HPDE6-E6E7 (cell line): ENCODE results near the gene SFXN2.

ENCODE experiments used
- DNase-seq: peaks from one replicate; pipeline ENCODE4 v3.0.0; 2011; ENCODE audit warnings: missing footprints; ENCODE audit errors: extremely low spot score

SFXN2 gene

DNA sequence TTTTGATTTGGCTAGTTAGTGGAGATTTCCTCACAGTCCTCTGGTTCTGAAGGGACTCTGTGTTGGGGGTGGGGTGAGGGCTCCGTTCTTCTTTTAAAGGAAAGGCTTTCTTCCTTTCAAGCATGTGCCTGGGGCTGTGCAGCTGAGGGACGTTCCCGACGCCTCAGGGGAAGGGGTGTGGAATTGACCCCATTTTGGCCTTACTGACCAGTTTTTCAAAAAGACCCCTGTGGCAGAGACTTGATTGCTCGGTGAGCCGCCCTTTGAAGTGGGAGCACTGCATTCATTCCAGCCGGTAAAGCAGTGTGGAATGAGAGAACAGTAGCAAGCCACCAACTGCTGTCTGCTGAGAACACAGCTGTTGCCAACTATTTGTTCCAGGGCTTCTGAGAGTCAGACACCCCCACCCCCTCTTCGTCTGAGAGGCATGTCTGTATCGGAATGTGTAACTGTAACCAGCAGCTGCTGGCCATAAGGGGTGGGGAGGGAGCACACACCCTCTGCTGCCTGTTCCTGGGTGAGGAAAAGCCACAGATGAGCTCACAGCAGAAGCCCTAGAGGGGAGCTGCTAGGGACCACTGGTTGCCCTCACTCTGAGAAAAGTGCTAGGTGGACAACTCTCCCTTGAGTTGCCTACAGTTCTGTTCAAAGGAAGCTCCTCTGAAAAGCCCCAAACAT lies 62.5 kb downstream of the SFXN2 start:
- DNase-seq: peak; percentile 88

DNA sequence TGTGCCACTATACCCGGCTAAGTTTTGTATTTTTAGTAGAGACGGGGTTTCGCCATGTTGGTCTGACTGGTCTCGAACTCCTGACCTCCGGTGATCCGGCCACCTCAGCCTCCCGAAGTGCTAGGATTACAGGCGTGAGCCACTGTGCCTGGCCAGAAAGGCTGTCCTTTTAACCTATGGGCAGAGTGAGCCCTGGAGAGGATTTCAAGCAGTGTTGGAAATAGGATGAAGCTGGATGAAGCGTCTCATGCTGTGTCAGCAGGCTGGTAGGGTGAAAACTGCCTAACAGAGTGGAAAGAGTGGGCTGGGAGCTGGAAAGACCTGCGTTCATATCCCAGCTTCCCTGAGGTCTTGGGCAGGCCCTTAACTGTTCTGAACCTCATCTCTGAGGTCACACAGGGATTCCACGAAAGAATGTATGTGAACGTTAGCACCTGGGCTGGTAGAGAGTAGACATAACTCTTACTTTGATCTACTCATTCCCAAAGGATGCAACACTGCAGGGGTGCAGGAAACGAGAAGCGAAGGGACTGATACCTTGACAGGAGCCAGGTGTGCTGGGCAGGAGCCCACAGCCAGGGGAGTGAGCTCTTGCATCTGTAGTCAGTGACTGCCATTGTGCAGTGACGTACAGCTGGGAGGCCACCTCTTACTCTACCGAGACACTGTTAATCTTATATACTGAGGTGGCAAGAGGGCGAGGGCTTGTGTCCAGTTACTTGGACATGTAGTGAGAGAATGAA lies 63.4 kb downstream of the SFXN2 start:
- DNase-seq: no peak

DNA sequence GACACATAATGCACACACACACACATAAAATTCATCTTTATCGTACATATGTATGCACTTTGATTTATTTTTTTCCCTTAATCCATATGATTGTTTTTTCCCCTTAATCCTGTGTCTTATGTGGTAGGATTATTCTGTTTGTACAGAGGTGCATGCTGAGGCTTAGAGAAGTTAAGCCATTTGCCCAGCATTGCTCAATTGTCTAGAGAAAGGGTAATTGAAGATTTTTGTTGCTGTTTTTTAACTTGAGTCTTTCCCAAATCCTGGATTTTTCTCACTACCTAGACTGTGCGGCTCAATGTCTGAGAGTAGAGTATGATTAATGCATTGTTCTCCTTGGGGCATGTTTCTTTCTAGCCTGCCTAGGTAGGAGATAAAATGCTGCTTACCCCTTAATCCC lies 64.3 kb downstream of the SFXN2 start:
- no peak for DNase-seq

DNA sequence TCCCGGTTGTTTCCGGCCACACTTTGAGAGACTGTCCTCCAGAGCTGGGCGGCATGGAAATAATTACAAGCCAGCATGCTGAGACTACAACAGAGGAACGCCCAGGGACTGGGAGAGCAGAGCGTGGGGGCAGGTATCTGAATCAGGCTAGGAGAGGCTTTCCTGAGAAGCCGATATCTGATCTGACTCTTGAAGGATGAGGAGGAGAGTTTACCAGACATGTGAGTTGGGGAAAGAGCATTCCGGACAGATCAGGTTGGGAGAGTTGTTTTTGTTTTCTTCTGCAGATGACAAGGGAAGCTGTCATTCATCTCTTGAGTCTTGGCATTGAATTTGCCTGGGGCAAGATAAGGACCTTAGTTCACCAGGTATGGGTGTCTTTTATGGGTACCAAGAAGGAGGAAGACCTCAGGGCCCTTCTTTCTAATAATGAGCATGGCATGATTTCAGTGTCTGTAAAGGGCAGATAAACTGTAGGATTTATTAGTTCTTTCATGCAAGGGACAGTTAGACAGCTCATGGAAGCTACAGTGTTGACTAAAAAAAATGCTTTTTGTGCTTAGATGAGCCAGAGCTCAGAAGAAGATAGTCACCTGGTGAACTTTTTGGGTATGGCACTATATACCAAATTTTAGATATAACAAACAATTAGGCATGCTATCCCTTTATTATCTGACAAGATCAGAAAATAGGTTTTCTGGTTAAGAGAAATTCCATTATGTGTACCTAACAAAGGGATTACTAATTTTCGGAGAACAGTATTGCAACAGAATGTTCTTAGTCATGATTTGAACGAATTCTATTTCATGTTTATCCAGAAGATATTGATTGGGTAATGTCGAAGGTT lies 65.5 kb downstream of the SFXN2 start:
- DNase-seq: peak; percentile 49

DNA sequence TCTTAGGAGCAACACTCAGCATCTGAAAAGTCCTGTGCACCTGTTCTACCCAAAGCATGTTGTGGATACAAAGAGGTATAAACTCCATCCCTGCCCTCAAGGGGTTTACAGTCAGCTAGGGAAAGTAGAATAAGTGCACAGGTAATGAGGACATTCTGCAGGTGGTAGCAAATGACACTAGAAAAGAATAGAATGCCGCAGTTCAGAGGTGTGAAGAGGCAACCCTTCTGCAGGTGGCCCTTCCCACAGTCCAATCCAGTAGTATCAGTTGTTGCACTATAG lies 66.0 kb downstream of the SFXN2 start:
- no peak for DNase-seq

DNA sequence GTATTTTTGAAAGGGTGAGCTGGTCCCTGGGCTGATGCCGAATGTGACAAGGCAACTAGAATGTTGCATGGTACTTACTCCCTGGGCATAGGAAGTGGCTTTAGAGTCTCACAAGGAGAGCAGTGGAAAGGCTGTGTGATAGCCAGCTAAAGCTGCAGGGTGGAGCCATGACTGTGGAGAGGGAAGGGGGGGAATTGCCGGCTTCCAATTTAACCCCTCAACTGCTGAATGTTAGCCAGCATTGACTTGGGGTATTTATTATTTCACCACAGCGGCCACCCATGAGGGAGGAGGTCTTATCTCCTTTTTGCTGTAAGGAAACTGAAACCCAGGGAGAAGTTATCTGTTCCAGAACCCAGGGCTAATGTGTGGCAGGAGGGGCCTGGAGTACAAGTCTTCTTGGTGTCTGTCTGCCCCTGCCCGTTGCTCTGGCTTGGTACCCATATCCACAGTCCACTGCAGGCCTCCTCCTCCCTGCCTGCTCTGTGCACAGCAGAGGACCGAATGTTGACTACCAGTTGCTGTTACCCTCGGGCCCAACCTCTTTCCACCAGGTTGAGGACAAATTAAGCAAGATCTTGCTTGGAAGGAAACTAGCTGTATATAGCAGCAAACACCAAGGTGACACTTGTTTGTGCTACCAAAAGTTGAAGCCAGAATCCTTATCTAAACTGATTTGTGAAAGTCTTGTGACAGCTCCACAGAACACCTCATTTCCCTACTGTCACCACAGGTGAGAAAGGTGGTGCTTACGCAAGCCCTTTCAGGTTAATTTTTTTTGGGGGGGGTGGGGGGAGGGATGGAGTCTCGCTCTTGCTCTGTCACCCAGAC lies 66.9 kb downstream of the SFXN2 start:
- DNase-seq: no peak

DNA sequence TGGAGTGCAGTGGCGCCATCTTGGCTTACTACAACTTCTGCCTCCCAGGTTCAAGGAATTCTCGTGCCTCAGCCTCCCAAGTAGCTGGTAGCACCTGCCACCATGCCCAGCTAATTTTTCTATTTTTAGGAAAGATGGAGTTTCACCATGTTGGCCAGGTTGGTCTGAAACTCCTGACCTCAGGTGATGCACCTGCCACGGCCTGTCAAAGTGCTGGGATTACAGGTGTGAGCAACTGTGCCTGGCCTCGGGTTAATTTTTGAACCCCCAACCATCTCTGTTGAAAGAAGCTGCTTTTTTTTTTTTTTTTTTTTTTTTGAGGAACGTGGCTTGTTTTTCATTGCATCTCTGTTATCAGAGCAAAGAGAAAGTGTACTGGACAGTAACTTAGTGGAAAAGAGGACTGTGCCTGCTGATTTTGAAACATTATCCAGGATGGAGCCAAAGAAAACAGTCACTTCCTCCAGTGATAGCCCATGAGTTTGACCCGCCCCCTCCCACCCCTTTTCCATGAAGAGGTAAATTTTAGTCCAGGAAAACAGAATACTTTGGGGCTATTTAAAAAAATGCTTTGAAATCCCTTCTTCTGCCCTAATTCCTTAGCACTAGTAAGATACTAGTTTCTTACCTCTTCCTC lies 67.6 kb downstream of the SFXN2 start:
- no peak for DNase-seq

DNA sequence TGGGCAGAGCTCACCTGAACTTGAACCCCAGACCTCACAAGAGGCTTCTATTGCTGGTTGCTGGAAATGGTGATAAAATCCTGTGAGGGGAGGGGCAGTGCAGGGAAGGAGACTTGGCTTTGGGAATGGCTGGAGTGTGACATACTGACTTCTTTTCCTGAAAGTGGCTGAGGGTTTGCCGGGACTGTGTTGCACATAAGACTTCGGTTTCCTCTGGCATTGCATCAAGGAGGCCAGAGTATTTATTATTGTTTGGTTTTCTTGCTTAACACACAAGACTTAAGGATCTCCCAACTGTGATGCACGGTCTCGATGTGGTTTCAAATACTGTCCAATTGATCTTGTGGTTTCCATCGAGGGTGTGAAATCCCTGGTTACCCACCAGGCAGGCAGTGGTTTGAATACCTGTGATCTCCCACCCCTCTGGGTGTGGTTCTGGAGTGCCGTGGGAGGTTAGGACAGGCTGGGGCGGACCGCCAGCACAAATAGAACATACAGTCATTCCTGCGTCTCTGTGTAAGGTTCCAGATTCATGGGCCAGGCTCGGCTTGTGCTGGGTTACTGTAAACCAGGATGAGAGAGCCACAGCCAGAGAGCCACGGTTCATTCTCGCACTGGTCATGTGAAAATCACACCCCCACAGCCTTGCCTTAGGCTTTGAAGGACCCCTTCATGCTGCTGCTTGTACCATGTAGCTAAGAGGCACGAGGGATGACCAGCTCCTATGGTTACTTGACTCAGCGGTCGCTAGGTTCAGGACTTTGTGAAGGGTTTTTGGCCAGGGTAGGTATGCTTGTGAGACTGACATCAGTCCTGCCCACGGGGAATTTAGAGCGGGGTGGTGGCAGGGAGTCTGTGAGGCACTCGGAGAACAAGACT lies 68.5 kb downstream of the SFXN2 start:
- DNase-seq: no peak

DNA sequence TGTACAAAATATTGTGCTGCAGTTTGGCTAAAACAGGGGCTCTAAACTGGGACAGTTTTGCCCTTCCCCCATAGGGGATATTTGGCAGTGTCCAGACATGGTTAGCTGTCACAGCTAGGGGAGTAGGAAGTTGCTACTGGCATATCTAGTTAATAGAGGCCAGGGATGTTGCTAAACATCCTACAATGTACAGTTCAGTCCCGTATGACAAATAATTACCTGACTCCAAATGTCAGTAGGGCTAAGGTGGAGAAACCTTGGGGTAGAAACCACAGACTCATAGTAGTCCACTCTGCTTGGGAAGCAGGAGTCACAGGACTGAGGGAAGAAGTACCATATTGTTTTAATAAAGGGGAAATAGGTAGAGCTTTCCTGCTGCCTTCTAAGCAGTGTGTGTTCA lies 69.1 kb downstream of the SFXN2 start:
- DNase-seq: no peak

DNA sequence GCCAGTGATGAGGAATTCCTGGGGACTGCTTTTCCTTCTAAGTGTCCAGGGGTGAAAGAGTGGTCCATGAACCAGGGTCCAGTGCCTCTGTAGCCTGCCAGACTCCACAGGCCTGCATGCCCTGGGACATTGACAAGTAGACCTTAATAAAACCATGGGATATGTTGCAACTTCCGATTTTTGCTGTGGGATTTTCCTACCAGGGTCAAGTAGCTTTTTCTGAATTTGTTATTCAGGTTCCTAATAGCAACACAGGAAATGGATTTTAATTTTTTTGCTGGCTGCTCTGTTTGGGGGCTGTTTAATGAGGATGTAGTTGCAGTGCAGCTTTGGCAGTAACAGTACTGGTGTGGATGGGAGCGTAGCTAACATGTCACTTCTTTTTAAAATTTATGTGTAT lies 71.4 kb downstream of the SFXN2 start:
- DNase-seq: no peak

DNA sequence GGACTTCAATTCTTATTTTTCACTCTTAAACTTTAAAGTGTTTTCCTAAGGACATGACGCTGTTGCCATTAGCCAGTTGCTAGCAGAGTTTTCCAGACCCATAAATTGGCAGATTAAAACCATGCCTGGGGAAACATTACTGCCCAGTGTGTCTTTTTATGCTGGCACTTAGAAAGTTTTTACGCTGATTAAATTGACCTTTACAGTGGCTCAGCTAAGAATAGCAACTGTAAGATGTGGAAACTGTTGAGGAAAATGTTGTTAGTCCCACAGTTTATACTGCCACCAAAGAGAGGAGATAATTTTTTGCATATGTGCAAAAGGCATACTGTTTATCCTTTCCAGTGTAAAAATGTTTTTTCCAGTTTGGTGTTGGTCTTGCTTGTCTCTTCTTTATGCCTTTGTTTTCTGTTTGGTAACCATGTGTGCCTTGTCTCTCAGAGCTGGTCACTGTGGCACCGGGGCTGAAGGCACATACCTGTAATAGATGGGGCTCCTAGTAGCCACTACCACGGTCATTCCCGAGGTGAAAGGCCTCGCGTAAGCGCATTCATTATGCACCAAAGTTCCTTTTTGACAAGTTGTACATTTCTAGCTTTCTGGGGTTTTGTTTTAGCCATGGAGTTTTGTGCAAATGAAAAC lies 77.4 kb downstream of the SFXN2 start:
- DNase-seq: no peak
